HepG2 (cell line): ENCODE measurements around the gene COL4A6. TPM values are rescaled to one million over a fixed set of nuclear protein-coding genes. Genes with fewer than 3 reads are reported as not detected.

Experiments
- ATAC-seq: fragments of 200-7000 bp; cut with Tn5 transposase; 3 replicates; pipeline ENCODE4 v1.9.1; 2020; ENCODE audit warnings: mild to moderate bottlenecking, moderate library complexity
- BruUV-seq: library from RNA; stranded (reverse); fragments of 400-500 nt; replicated peaks from 2 replicates; lab custom pipeline; 2021; lab: Mats Ljungman, UMichigan
- CTCF ChIA-PET: fragments of 300-600 bp; formaldehyde crosslinking; extraction: SDS; loops from one replicate; lab custom pipeline; 2021; ENCODE audit warnings: low total read pairs, inconsistent platforms, low intra/inter-chr PET ratio; lab: Yijun Ruan, JAX
- POLR2A ChIA-PET: fragments of 350-600 bp; sonication (Branson Sonifier 250); formaldehyde crosslinking; loops from one replicate; lab custom pipeline; 2020; ENCODE audit warnings: antibody characterized with exemption, inconsistent platforms; lab: Yijun Ruan, JAX
- DNase-seq: peaks from one replicate; pipeline ENCODE4 v3.0.0-alpha.2; 2015; ENCODE audit warnings: low spot score
- FAIRE-seq: peaks from 3 replicates; lab custom pipeline; 2011; peaks lifted over from hg19 to GRCh38; lab: Jason Lieb, UNC
- H2AFZ ChIP-seq: one replicate; pipeline ENCODE4 v1.6.1; 2011; ENCODE audit warnings: low read length, inconsistent platforms
- H3K27ac ChIP-seq: fragments of 300-600 bp; 3 replicates; pipeline ENCODE4 v1.8.0; 2011; ENCODE audit warnings: mixed run types, mild to moderate bottlenecking, mixed read lengths, low read length, inconsistent platforms; ENCODE audit not compliant: insufficient read depth; ENCODE audit errors: extremely low read length
- H3K27me3 ChIP-seq, 2 experiments: fragments of 200-600 bp in 1 of 2; 2 replicates in 1 of 2; 3 replicates in 1 of 2; pipeline versions ENCODE4 v1.6.0 to v1.8.0; 2011; ENCODE audit warnings: low read length in 2 of 2, mild to moderate bottlenecking in 2 of 2, moderate library complexity in 2 of 2, inconsistent platforms in 1 of 2; ENCODE audit not compliant: insufficient read depth in 2 of 2, control insufficient read depth in 1 of 2
- H3K36me3 ChIP-seq, 2 experiments: fragments of 200-600 bp in 1 of 2; replicated peaks in 1 of 2; 2 replicates in 1 of 2; 3 replicates in 1 of 2; pipeline versions ENCODE4 v1.5.1 to v1.8.0; 2011; ENCODE audit warnings: low read length in 2 of 2, inconsistent platforms in 1 of 2; ENCODE audit not compliant: insufficient read depth in 2 of 2, control insufficient read depth in 1 of 2
- H3K4me1 ChIP-seq: 2 replicates; pipeline ENCODE4 v1.5.1; 2012; ENCODE audit warnings: low read length, inconsistent platforms; ENCODE audit not compliant: insufficient read depth
- H3K4me2 ChIP-seq: 2 replicates; pipeline ENCODE4 v1.6.0; 2011; ENCODE audit warnings: low read depth, low read length, inconsistent platforms
- H3K4me3 ChIP-seq, 3 experiments: fragments of 200-600 bp in 1 of 3; sonication (generic), shearing (Covaris generic) in 1 of 3; replicated peaks in 1 of 3; 2 replicates each; pipeline ENCODE4 v1.5.1; 2011 to 2016; ENCODE audit warnings: low read length in 3 of 3, inconsistent platforms in 2 of 3, low read depth in 2 of 3, mild to moderate bottlenecking in 2 of 3, control low read depth in 1 of 3, mixed read lengths in 1 of 3; ENCODE audit not compliant: insufficient read depth in 1 of 3
- H3K79me2 ChIP-seq: one replicate; pipeline ENCODE4 v1.6.1; 2011; ENCODE audit warnings: low read length, inconsistent platforms; ENCODE audit not compliant: insufficient read depth
- H3K9ac ChIP-seq: 2 replicates; pipeline ENCODE4 v1.6.0; 2011; ENCODE audit warnings: mild to moderate bottlenecking, low read depth, low read length, inconsistent platforms; ENCODE audit not compliant: insufficient read depth
- H3K9me3 ChIP-seq: 2 replicates; pipeline ENCODE4 v1.5.1; 2012; ENCODE audit warnings: mild to moderate bottlenecking, low read length
- H4K20me1 ChIP-seq: 2 replicates; pipeline ENCODE4 v1.6.0; 2011; ENCODE audit warnings: inconsistent platforms, mild to moderate bottlenecking, low read length, moderate library complexity; ENCODE audit not compliant: insufficient read depth
- CCDC6 ChIP-seq: sonication (generic); formaldehyde crosslinking; IDR thresholded peaks from 2 replicates; pipeline ENCODE4 v1.8.1; 2022; ENCODE audit warnings: mild to moderate bottlenecking, missing genetic modification reagents, moderate library complexity
- CREB3 ChIP-seq: sonication (generic); formaldehyde crosslinking; IDR thresholded peaks from 2 replicates; pipeline ENCODE4 v1.5.0; 2020; ENCODE audit warnings: missing genetic modification reagents
- FOXA1 ChIP-seq, 2 experiments: fragments of 450-650 bp in 1 of 2; sonication (generic) in 1 of 2; formaldehyde crosslinking in 1 of 2; IDR thresholded peaks; 2 replicates each; pipeline versions ENCODE4 v1.4.0 to v1.6.1; 2016 to 2020; ENCODE audit warnings: missing genetic modification reagents in 1 of 2
- FOXC1 ChIP-seq: sonication (generic); formaldehyde crosslinking; IDR thresholded peaks from 2 replicates; pipeline ENCODE4 v1.8.0; 2022; ENCODE audit warnings: mild to moderate bottlenecking, missing genetic modification reagents, borderline replicate concordance
- JUND ChIP-seq: sonication (generic); formaldehyde crosslinking; IDR thresholded peaks from 2 replicates; pipeline ENCODE4 v1.8.0; 2022; ENCODE audit warnings: mild to moderate bottlenecking, missing genetic modification reagents
- LCORL ChIP-seq, 2 experiments: fragments of 450-650 bp in 1 of 2; sonication (generic) in 1 of 2; formaldehyde crosslinking in 1 of 2; IDR thresholded peaks; 2 replicates each; pipeline versions ENCODE4 v1.5.0 to v1.6.1; 2017 to 2020; ENCODE audit warnings: antibody characterized with exemption in 1 of 2, missing genetic modification reagents in 1 of 2
- MATR3 ChIP-seq: sonication (generic); formaldehyde crosslinking; IDR thresholded peaks from 2 replicates; pipeline ENCODE4 v1.4.0; 2020; ENCODE audit warnings: missing genetic modification reagents
- REXO4 ChIP-seq: sonication (generic); formaldehyde crosslinking; IDR thresholded peaks from 2 replicates; pipeline ENCODE4 v1.8.0; 2022; ENCODE audit warnings: missing genetic modification reagents, mild to moderate bottlenecking, borderline replicate concordance
- SAFB2 ChIP-seq: sonication (generic); formaldehyde crosslinking; IDR thresholded peaks from 2 replicates; pipeline ENCODE4 v1.5.1; 2020; ENCODE audit warnings: missing genetic modification reagents, low read depth, mild to moderate bottlenecking, borderline replicate concordance
- SIN3A ChIP-seq: IDR thresholded peaks from 2 replicates; pipeline ENCODE4 v1.6.1; 2011; ENCODE audit warnings: low read depth, mild to moderate bottlenecking, control low read depth, low read length, borderline replicate concordance
- TARDBP ChIP-seq: sonication (generic); formaldehyde crosslinking; IDR thresholded peaks from 2 replicates; pipeline ENCODE4 v1.8.0; 2022; ENCODE audit warnings: mild to moderate bottlenecking, missing genetic modification reagents
- TCF12 ChIP-seq, 2 experiments: fragments of 450-650 bp in 1 of 2; sonication (generic) in 1 of 2; formaldehyde crosslinking in 1 of 2; IDR thresholded peaks; 2 replicates each; pipeline versions ENCODE4 v1.6.1 to v1.8.0; 2017 to 2022; ENCODE audit warnings: antibody characterized with exemption in 1 of 2, mild to moderate bottlenecking in 1 of 2, missing genetic modification reagents in 1 of 2, moderate library complexity in 1 of 2
- ZMAT3 ChIP-seq: sonication (generic); formaldehyde crosslinking; conservative IDR thresholded peaks from 2 replicates; pipeline ENCODE4 v1.7.0; 2021; ENCODE audit warnings: missing genetic modification reagents
- ZNF136 ChIP-seq: sonication (generic); formaldehyde crosslinking; IDR thresholded peaks from 2 replicates; pipeline ENCODE4 v1.8.1; 2022; ENCODE audit warnings: low read depth, mild to moderate bottlenecking, moderate library complexity, missing genetic modification reagents
- ZNF724P ChIP-seq: sonication (generic); formaldehyde crosslinking; IDR thresholded peaks from 2 replicates; pipeline ENCODE4 v1.8.0; 2022; ENCODE audit warnings: missing genetic modification reagents, borderline replicate concordance
- ZNF775 ChIP-seq: sonication (generic); formaldehyde crosslinking; IDR thresholded peaks from 2 replicates; pipeline ENCODE4 v1.4.0; 2020; ENCODE audit warnings: missing genetic modification reagents, mild to moderate bottlenecking, moderate library complexity, borderline replicate concordance
- WGBS: methylation state at CpG from one replicate; pipeline ENCODE4 v1.1.6; 2017; ENCODE audit warnings: low lambda C conversion rate; 5-methylcytosine and 5-hydroxymethylcytosine counted together
- in situ Hi-C: cut with HindIII; loops from 2 replicates; pipeline ENCODE4 v1.10.0; 2017; ENCODE audit warnings: low pct_unique_long_range_greater_than_20kb; ENCODE audit not compliant: extremely low pct_ligation_motif_present
- intact Hi-C: fragments of 100-400 bp; cut with micrococcal nuclease; formaldehyde crosslinking; loops from one replicate; pipeline ENCODE4 v1.10.0; 2022; ENCODE audit not compliant: unreplicated experiment
- polyA plus RNA-seq, 8 experiments: library from polyadenylated mRNA; depleted of rRNA in 3 of 8; stranded (reverse) in 7 of 8; unstranded in 1 of 8; fragments of >200 nt; fragmentation: Illumina TruSeq in 4 of 8; extraction: Trizol in 4 of 8; gene quantifications; 2 replicates each; pipeline versions ENCODE4 v1.2.1 to v1.2.3, GENCODE V29; 2011 to 2016; ENCODE audit warnings: low read depth in 4 of 8, missing spikeins in 1 of 8, mixed read lengths in 1 of 8; ENCODE audit not compliant: insufficient read depth in 1 of 8
- total RNA-seq, 5 experiments: library from RNA; depleted of rRNA; stranded (reverse); fragments of >200 nt; fragmentation: Illumina TruSeq; extraction: Trizol; gene quantifications; 2 replicates each; pipeline ENCODE4 v1.2.3, GENCODE V29; 2016; ENCODE audit warnings: low read depth in 1 of 5
- TF ChIP-seq, protein P1 (sequence below): sonication (generic); IDR thresholded peaks from 2 replicates; pipeline ENCODE4 v1.6.1; 2016; ENCODE audit warnings: low read depth, borderline replicate concordance

The COL4A6 gene
- total and polyA plus RNA-seq, 2 of the 13 experiments (the other 11 are each of a cell fraction or from before 2014, with no cell fraction given), result 4.5 to 8.2 TPM

DNA sequence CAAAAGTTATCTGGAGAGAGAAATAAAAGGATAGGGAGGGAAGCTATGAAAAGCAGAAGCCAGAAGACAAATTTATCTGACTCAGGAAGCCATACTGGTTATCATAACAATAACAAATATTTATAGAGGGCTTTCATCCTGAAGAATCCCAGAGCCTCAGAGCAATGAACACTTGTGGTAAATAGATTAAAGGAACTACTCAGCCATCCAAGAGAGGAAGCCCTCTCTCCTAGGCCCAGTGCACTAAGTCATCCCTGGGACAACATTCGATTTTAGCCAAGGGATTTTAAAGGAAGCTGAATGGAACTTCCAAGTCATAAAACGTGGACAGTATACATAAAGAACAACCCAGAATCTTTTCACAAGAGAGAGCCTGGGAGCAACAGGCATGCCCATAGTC, 76.9 kb downstream of the COL4A6 start:
- Histone ChIP-seq H3K4me1 (no peaks in the 10 kb centered on the region), H3K9ac (no peak overlapping the region), H3K4me3 (no peak overlapping the region), H3K36me3 (no peaks in the 10 kb centered on the region), H3K27ac (no peak overlapping the region), H3K27me3 (no peaks in the 10 kb centered on the region), H3K4me2 (no peak overlapping the region), H3K9me3 (no peaks in the 10 kb centered on the region), H3K79me2 (no peaks in the 10 kb centered on the region), H4K20me1 (no peaks in the 10 kb centered on the region), H2AFZ (no peak overlapping the region)
- FAIRE-seq, result no peak
- intact Hi-C loops (no loop called here), in situ Hi-C loops (no loop called here)
- no peak for ATAC-seq
- POLR2A ChIA-PET, result no interaction called here
- BruUV-seq, result no TSS peak
- 63% methylated on average over 2 of the region's 2 CpGs for WGBS
- TF ChIP-seq CCDC6 (CRISPR knock-in tag) (no peak), REXO4 (CRISPR knock-in tag) (no peak), MATR3 (no peak), ZNF136 (CRISPR knock-in tag) (no peak), JUND (CRISPR knock-in tag) (no peak), LCORL (IDR thresholded peaks at IDR 0.05) (no peak), LCORL (CRISPR knock-in tag; IDR thresholded peaks at IDR 0.05) (no peak), ZNF724P (CRISPR knock-in tag) (no peak), SIN3A (no peak), FOXC1 (CRISPR knock-in tag) (no peak), TCF12 (IDR thresholded peaks at IDR 0.05) (no peak), TCF12 (CRISPR knock-in tag; IDR thresholded peaks at IDR 0.05) (no peak), CREB3 (CRISPR knock-in tag) (no peak), TARDBP (CRISPR knock-in tag) (no peak), ZMAT3 (no peak), FOXA1 (IDR thresholded peaks at IDR 0.05) (no peak), FOXA1 (CRISPR knock-in tag; IDR thresholded peaks at IDR 0.05) (no peak), ZNF775 (no peak), SAFB2 (CRISPR knock-in tag) (no peak)
- TF ChIP-seq, protein P1, sequence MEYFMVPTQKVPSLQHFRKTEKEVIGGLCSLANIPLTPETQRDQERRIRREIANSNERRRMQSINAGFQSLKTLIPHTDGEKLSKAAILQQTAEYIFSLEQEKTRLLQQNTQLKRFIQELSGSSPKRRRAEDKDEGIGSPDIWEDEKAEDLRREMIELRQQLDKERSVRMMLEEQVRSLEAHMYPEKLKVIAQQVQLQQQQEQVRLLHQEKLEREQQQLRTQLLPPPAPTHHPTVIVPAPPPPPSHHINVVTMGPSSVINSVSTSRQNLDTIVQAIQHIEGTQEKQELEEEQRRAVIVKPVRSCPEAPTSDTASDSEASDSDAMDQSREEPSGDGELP, result no peak
- DNase-seq, result no peak
- CTCF ChIA-PET, result no interaction called here
